ENCODE data around the gene KHDC1. TPM values are rescaled to one million over a fixed set of nuclear protein-coding genes. Genes with fewer than 3 reads are reported as not detected.

KHDC1 gene
- total RNA-seq, 1 experiment from 2014 or later: 7.7 TPM

Other genes starting within 250 kb of the KHDC1 start
- 0.37 TPM in 1 of 2 replicates, not detected in the other for gene KHDC1L, start 37.7 kb downstream of the KHDC1 start, total RNA-seq (2021)
- 1.2 TPM in 2 replicates for gene DPPA5, start 91.1 kb upstream of the KHDC1 start, total RNA-seq (2021)
- 0.22 TPM in 1 of 2 replicates, not detected in the other for gene KHDC3L, start 99.5 kb upstream of the KHDC1 start, total RNA-seq (2021)
- not detected in 2 replicates for gene OOEP, start 106.7 kb upstream of the KHDC1 start, total RNA-seq (2021)
- 0.33 TPM in 1 of 2 replicates, not detected in the other for gene DDX43, start 131.6 kb upstream of the KHDC1 start, total RNA-seq (2021)
- 1.7 and 1.8 TPM in 2 replicates for gene CGAS, start 189.1 kb upstream of the KHDC1 start, total RNA-seq (2021)
- 23.9 and 27.8 TPM in 2 replicates for gene MTO1, start 198.5 kb upstream of the KHDC1 start, total RNA-seq (2021)